HG03060 (cell line): ENCODE measurements around the gene EPS8L1.
"Not testable (repeated sequence)": the region's sequence is repeated elsewhere in the genome, so short reads cannot be mapped to it uniquely, and the experiment has no call there.

Source experiments
- ATAC-seq: cut with Tn5 transposase; IDR thresholded peaks from one replicate; pipeline ENCODE4 v1.9.1; 2021; ENCODE audit warnings: low read depth, moderate number of reproducible peaks; ENCODE audit not compliant: unreplicated experiment

Gene EPS8L1

DNA sequence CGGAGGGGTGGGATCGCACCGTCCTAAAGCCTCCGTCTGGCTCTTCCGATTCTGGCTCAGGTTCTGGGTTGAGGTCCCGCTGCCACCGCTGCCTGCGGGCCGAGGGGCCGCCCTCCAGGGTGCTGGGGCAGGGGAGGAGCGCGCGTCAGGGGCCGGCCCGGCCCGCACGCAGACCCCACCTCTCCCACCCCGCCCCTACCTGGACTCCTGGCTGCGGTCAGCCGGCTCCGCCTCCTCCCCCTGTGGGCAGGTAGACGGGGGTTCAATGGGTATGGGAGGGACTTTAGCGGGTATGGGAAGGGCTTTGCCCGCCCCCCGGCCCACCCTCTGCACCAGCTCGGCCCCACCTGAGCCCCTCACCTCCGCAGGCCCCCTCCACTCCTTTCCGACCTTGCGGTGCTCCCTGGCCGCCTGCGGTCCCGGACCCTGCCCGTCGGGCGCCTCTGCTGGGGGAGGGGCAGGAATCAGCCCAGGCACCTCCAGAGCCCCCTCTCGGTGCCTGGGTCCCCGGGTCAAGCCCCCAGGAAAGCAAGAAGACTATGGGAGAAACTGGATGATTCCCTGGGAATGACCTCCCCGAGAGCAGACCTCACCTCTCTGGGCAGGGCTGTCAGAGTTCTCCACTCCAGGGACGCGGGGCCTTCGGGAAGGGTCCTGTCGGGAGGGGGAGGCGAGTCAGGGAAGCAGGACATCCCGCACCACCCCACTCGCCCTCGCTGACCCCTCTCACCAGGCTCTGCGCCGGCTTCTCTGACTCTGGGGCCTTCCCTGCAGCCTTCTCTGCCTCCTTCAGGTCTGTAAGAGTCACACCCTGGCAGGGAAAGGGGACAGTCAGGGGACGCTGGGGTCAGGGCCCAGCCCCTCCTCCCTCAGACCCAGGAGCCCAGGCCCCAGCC, 17.0 kb downstream of the EPS8L1 start:
- ATAC-seq = no peak

- ATAC-seq = no peak
Observed at GRCh38 chr19:55094456-55095259, 19.0 kb downstream of the EPS8L1 start.

GRCh38 chr19:55095260-55096060, 19.8 kb downstream of the EPS8L1 start:
- ATAC-seq = no peak

- ATAC-seq = no peak
Observed at GRCh38 chr19:55096061-55096701, 20.5 kb downstream of the EPS8L1 start.

DNA sequence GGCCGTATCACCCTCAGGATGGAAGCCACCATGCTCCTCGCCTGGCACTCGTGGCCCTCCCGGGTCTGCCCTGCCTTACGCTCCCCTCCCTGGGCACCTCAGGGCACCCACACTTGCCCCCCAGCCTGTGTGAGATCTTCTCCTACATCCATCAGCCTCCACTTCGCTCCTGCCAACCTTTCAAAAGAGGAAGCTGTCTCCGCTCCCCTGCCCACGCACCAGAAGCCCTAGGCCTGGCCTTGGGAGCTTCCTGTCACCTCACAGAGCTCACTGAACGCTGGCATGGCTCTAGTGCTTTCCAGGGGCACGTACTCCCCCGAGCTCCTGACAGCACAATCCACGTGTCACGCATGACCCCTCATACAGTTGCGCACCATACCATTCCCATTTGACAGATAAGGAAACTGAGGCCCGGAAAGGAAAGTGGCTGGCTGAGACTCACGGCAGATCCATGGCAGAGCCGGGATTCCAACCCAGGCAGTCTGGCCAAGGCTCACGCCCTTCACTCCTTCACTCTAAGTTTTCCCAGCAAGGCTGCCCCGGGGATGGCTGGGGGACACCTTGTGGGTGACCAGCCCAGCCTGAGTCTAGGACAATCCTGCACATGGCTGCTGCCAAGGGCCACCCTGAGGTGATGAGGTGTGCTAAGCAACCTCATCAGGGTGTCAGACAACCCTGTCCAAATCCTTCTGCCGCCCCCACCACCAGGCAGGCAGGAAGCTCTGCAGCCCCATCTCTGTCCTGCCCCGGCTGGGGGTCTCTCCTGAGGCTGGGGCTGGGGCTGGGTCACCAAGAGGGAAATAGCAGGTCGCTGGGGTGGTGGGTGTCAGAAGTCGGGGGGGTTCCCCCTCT, 22.4 kb downstream of the EPS8L1 start:
- no peak for ATAC-seq

DNA sequence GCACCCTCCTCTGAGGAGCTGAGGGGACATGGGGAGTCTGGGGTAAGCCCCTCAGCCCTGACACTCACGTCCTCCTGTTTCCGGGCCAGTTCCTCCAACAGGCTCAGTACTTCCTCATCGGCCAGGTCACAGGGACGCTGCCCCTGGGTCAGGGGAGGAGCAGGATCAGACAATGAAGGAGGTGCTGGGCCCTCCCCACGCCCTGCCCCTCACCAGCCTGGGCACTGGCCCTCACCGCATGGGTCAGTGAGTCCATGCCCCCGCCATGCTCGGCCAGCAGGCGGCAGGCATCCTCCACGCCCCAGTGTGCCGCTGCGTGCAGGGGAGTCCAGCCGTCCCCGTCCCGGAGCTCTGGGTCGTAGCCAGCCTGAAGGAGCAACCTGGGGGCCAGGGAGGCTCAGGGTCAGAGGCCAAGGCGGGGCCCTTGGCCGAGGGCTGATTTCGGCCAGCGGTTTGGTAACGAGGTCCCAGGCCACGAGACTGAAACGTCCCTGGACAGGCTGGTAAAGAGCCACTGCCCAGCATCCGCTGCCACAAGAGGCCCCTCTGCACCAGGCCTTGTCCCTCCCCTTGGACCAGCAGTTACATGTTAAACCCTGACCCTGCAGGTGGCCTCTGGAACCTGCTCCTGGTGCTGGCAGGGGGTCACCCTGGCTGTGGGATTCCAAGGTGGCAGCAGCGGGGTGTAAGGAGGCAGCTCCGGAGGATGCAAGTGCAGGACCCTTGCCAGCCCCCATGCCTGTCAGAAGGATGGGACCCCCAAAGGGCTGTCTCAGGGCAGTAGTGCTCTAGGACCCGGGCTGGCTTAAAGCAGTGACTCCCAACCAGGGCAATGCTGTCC, 23.3 kb downstream of the EPS8L1 start:
- ATAC-seq = no peak

DNA sequence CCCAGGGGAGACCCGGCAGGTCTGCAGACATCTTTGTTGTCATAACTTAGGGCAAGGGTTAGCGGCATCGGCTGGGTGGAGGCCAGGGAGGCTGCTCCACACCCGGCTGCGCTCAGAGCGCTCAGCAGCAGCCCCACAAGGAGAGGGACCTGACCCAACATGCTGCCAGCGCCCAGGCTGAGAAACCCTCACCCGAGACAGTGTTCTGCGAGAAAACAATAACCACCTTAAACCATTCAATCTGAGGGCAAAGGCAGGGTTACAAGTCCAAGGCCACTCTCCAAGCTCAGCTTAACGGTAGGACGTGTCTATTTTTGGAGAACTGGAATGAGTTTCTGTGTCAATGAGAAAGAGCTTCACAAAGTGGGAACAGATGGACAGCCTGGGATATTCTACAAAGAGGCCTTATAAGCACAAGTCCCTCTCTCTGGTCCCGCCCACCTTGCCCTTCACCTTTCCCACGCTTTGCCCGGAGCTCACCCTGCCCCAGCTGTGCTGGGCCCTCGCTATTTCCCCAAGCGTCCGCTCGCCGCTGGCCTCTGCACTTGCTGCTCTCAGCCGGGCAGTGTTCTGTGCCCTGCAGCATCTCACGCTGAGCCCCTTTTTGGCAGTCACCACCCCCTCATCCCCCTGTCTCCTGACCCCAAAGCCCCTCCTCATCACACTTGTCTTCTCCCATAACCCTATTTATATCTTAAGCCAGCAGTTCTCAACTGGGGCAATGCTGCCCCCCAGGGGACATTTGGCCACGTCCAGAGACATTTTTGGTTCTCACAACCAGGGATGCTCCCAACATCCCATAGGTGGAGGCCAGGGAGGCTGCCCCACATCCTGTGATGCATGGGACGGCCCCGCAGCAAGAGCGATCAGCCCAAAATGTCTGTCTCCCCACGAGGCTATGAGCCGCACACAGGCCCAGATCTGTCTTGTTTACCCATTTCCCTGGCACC, 24.2 kb downstream of the EPS8L1 start:
- ATAC-seq = no peak

DNA sequence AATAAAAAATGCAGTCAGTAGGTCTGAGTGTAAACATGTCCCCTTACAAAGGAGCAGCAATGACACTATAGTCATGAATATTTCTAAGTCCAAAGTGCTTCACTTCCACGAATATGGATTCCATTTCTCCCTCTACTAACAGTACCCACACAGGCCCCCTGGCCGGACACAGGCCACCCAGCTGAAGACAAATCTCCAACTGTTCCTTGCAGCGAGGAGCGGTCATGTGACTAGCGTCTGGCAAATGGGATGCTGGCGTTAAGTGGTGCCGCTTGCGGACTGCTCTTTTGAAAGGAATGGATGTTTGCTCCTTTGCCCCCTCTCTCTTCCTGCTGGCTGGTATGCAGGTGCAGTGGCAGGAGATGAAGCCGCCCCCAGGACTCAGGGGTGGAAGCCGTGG, 25.6 kb downstream of the EPS8L1 start:
- ATAC-seq = no peak

- ATAC-seq = no peak
Observed at GRCh38 chr19:55103190-55103589, 27.5 kb downstream of the EPS8L1 start.

DNA sequence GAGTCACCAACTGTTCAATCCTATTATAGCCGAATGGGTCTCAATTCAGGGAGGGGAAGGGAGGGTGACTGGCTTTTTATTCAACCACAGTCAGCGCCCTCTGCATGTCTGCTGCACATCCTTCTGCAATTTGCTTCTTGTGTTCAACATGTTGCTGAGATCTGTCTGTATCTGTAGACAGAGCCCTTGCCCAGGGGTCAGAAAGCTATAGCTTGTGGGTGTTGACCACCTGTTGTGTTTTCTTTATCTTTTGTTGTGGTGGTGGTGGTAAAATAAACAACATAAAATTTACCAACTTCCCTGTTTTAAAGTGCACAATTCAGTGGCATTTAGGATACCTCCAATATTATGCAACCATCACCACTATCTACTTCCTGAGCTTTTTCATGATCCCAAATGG, 29.6 kb downstream of the EPS8L1 start:
- ATAC-seq = no peak

- no peak for ATAC-seq
Observed at GRCh38 chr19:55106591-55106990, 30.9 kb downstream of the EPS8L1 start.

DNA sequence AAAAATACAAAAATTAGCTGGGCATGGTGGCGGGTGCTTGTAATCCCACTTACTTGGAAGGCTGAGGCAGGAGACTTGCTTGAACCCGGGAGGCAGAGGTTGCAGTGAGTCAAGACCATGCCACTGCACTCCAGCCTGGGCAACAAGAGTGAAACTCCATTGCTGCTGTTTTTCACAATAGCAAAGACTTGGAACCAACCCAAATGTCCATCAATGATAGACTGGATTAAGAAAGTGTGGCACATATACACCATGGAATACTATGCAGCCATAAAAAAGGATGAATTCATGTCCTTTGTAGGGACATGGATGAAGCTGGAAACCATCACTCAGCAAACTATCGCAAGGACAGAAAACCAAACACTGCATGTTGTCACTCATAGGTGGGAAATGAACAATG, 31.6 kb downstream of the EPS8L1 start:
- not testable (repeated sequence) for ATAC-seq

- no peak for ATAC-seq
Observed at GRCh38 chr19:55109527-55110291, 34.0 kb downstream of the EPS8L1 start.

DNA sequence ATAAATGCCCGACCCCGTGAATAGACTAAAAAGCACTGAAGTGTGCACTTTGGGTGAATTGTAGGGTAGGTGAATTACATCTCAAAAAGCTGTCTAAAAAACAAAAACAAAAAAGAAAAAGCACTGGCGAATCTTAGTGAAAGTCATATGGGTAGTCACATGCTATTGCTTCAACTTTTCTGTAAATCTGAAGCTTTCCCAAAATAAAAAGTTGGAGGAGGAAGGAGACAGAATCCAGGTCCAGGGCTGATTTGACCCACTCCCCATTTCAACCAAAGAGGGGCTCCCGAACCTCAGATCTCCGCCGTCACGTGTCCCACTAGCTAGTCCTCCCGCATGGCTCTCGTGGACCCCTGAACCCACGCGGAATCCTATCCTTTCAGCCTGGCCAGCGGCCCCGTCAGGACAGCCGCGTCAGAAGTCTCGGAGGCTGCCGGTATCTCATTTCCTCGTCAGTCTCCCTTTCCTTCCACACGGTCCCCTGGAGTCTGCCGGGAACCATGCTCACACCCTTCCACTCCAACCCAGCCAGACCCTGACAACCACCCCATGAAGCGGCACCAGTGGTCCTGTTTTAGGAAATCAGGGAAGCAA, 35.7 kb downstream of the EPS8L1 start:
- no peak for ATAC-seq

GRCh38 chr19:55112246-55112776, 36.6 kb downstream of the EPS8L1 start:
- ATAC-seq = no peak
